SK-N-SH treated with all-trans-retinoic acid at 6 μM for 48 hours (cell line): ENCODE measurements around the gene MKKS.

Experiments used
- CREB5 ChIP-seq: fragments of 250-450 bp; sonication (Bioruptor Pico); IDR thresholded peaks from 2 replicates; pipeline ENCODE4 v1.5.1; 2020; ENCODE audit warnings: low read depth, mild to moderate bottlenecking, moderate library complexity
- ESRRG ChIP-seq: fragments of 250-450 bp; sonication (Bioruptor Pico); IDR thresholded peaks from 2 replicates; pipeline ENCODE4 v1.6.1; 2021; ENCODE audit warnings: mild to moderate bottlenecking
- GLIS3 ChIP-seq: fragments of 250-450 bp; sonication (Bioruptor Pico); IDR thresholded peaks from 2 replicates; pipeline ENCODE4 v1.5.0; 2020; ENCODE audit warnings: mild to moderate bottlenecking, moderate library complexity
- OSR1 ChIP-seq: fragments of 250-450 bp; sonication (Bioruptor Pico); IDR thresholded peaks from 2 replicates; pipeline ENCODE4 v1.8.0; 2022; ENCODE audit warnings: moderate library complexity, mild to moderate bottlenecking, inconsistent platforms
- PATZ1 ChIP-seq: fragments of 250-450 bp; sonication (Bioruptor Pico); IDR thresholded peaks from 2 replicates; pipeline ENCODE4 v1.8.0; 2020; ENCODE audit warnings: mild to moderate bottlenecking, moderate library complexity, borderline replicate concordance
- POU6F1 ChIP-seq: fragments of 250-450 bp; sonication (Bioruptor Pico); IDR thresholded peaks from 2 replicates; pipeline ENCODE4 v1.8.0; 2021; ENCODE audit warnings: low read depth, mild to moderate bottlenecking, moderate library complexity, borderline replicate concordance
- PPARA ChIP-seq: fragments of 250-450 bp; sonication (Bioruptor Pico); IDR thresholded peaks from 2 replicates; pipeline ENCODE4 v1.5.0; 2020; ENCODE audit warnings: mild to moderate bottlenecking, borderline replicate concordance
- RARB ChIP-seq: fragments of 250-450 bp; sonication (Bioruptor Pico); IDR thresholded peaks from 2 replicates; pipeline ENCODE4 v1.8.0; 2021; ENCODE audit warnings: mild to moderate bottlenecking, moderate library complexity
- TOX ChIP-seq: fragments of 250-450 bp; sonication (Bioruptor Pico); IDR thresholded peaks from 2 replicates; pipeline ENCODE4 v1.8.0; 2021; ENCODE audit warnings: mild to moderate bottlenecking, moderate library complexity, borderline replicate concordance
- TSHZ2 ChIP-seq: fragments of 250-450 bp; sonication (Bioruptor Pico); IDR thresholded peaks from 2 replicates; pipeline ENCODE4 v1.5.0; 2020; ENCODE audit warnings: mild to moderate bottlenecking, moderate library complexity
- ZC3H10 ChIP-seq: fragments of 250-450 bp; sonication (Bioruptor Pico); IDR thresholded peaks from 2 replicates; pipeline ENCODE4 v1.5.1; 2021; ENCODE audit warnings: mild to moderate bottlenecking, moderate library complexity
- ZFP3 ChIP-seq: fragments of 250-450 bp; sonication (Bioruptor Pico); IDR thresholded peaks from 2 replicates; pipeline ENCODE4 v1.5.0; 2020; ENCODE audit warnings: mild to moderate bottlenecking, moderate library complexity
- ZFP30 ChIP-seq: fragments of 450-650 bp; formaldehyde crosslinking; IDR thresholded peaks from 2 replicates; pipeline ENCODE4 v1.5.0; 2022; ENCODE audit warnings: mild to moderate bottlenecking, moderate library complexity
- ZNF70 ChIP-seq: fragments of 450-650 bp; formaldehyde crosslinking; IDR thresholded peaks from 2 replicates; pipeline ENCODE4 v1.5.0; 2020; ENCODE audit warnings: mild to moderate bottlenecking, moderate library complexity

- TF ChIP-seq PATZ1 (CRISPR knock-in tag), result no peak
- no peak for TF ChIP-seq ESRRG (CRISPR knock-in tag)
- no peak for TF ChIP-seq OSR1 (CRISPR knock-in tag)
- no peak for TF ChIP-seq ZC3H10 (CRISPR knock-in tag)
- no peak for TF ChIP-seq POU6F1 (CRISPR knock-in tag)
- no peak for TF ChIP-seq GLIS3 (CRISPR knock-in tag)
- TF ChIP-seq CREB5 (CRISPR knock-in tag), result no peak
- TF ChIP-seq ZFP30 (CRISPR knock-in tag), result no peak
- TF ChIP-seq TOX (CRISPR knock-in tag), result no peak
- TF ChIP-seq ZFP3 (CRISPR knock-in tag), result no peak
- TF ChIP-seq RARB (CRISPR knock-in tag), result no peak
- TF ChIP-seq PPARA (CRISPR knock-in tag), result no peak
- no peak for TF ChIP-seq ZNF70 (CRISPR knock-in tag)
- no peak for TF ChIP-seq TSHZ2 (CRISPR knock-in tag)
Observed at GRCh38 chr20:10436053-10436699, 2.2 kb upstream of the MKKS start.
